ENCODE results near the gene PRDM8.

The PRDM8 gene

DNA sequence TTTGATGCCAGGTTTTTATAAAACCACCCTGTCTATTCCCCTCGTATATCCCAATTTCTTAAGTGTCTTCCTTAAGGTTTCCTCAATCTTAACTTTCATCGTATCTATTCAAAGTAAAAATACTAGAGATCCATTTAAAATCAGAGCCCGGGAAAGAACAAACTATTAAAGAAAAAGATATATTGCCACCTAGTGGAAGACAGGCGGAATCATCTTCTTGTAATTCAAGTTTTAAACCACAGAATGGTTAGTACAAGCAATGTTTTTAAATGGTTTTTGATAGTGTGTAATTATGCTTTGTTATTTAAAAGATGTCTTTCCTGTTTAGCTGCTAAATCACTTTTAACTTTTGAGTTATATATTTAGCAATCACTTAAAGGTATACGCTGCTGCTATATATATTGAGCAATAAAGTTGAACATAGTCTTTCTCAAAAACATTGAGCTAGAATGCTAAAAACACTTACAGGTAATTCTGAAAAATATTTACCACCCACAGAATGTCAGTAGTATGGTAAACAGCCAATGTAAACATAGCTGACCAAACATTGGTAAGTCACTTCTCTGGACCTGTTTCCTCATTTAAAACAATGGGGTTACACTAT is 18.2 kb downstream of the PRDM8 start:
- in situ Hi-C loops (cut with HindIII; ENCODE audit: low pct_ligation_motif_present, low pct_unique_long_range_greater_than_20kb, low sequenced_read_pairs): no loop called here
- DNase-seq: peak; percentile 41

DNA sequence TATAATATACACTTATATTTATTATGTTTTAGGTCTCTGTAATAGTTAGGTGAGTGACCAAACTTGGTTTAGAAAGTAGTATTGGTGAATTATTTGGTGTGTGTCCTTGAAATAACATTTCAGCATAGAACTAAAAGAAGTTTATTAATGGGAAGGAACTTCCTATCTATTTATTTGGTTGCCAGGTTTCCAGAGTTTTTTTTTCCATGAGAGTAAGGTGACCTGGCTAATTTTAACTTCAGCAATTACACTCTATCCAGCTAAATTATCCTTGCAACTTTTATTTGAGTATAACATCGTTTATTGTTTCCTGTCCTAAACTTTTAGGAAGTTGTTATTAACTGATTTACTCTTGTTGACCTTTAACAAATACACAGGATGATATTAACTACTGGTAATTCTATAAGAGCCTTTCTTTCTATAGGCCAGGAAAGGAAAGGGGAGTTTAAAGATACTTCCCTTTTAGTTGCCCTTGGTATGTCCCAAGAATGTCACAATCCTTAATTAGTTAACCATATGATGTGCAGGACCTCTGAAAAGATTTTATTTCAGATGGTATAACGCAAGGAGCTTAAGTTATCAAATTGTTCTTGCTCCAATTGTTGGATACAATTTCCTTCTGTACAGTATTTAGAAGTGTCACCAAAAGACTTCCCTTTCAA is 18.9 kb downstream of the PRDM8 start:
- DNase-seq: no peak
- in situ Hi-C loops (cut with HindIII; ENCODE audit: low pct_ligation_motif_present, low pct_unique_long_range_greater_than_20kb, low sequenced_read_pairs): no loop called here

- DNase-seq: no peak
- in situ Hi-C loops (cut with HindIII; ENCODE audit: low pct_ligation_motif_present, low pct_unique_long_range_greater_than_20kb, low sequenced_read_pairs): no loop called here
Measured at GRCh38 chr4:80219301-80220025, 22.2 kb downstream of the PRDM8 start.

GRCh38 chr4:80220711-80221110 is 23.4 kb downstream of the PRDM8 start:
- in situ Hi-C loops (cut with HindIII; ENCODE audit: low pct_ligation_motif_present, low pct_unique_long_range_greater_than_20kb, low sequenced_read_pairs): no loop called here
- DNase-seq: no peak

DNA sequence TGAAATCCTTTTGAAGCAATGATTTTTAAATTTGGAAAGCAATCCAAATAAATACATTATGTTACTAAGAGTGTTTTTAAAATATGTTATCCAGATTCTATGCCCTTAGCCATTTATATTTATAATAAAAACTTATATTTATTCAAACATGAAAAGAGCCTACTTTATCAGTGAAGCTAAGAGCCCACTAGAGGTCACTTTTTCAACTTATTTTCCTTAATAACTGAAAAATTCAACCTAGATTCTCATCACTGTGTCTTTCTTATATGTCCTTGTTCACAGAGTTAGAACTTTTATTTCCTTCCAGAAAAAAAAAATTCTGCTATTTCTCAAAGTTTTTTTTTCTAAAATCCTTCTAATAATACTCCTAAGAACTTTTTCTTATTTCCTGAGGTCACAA is 23.9 kb downstream of the PRDM8 start:
- in situ Hi-C loops (cut with HindIII; ENCODE audit: low pct_ligation_motif_present, low pct_unique_long_range_greater_than_20kb, low sequenced_read_pairs): no loop called here

DNA sequence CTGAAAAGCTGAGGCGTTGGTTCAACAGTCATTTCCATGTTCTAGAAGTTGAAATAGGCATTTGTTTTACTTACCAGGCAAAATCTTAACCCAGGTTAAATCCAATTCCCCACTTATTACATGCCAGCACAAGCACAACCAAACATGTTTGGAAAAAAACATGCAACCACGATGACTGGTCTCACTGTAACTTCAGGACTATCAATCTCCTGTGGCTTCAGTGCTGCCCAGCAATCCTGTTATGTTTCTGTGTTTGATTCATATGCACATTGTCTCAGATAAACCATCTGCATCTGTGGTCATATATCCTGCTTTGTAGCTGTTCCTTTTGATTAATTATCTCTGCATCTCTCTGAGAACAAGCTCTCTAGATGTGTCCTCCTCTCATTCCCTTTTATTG is 28.3 kb downstream of the PRDM8 start:
- in situ Hi-C loops (cut with HindIII; ENCODE audit: low pct_ligation_motif_present, low pct_unique_long_range_greater_than_20kb, low sequenced_read_pairs): no loop called here

More for the DNA sequence above, 23.9 kb downstream of the PRDM8 start:
- peak; percentile 47 for DNase-seq

DNA sequence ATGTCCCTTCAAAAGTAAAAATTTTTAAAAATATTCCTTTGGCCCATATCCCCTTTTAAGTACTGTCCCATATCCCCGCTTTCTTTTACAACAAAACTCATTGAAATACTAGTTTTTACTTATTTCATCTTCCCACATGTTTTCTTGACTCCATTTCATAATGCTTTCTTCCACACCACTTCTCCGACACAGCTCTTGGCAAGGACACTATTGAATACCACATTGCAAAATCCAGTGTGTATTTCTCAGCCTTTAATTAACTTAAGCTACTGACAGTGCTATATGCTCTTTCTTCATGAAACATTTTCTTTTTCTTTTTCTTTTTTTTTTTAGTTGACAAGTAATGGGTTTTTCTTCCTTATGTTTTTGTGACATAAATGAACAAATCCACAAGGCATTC is 28.8 kb downstream of the PRDM8 start:
- no peak for DNase-seq
- in situ Hi-C loops (cut with HindIII; ENCODE audit: low pct_ligation_motif_present, low pct_unique_long_range_greater_than_20kb, low sequenced_read_pairs): no loop called here

More for the DNA sequence above, 28.3 kb downstream of the PRDM8 start:
- DNase-seq: no peak

- no peak for DNase-seq
- in situ Hi-C loops (cut with HindIII; ENCODE audit: low pct_ligation_motif_present, low pct_unique_long_range_greater_than_20kb, low sequenced_read_pairs): no loop called here
Measured at GRCh38 chr4:80228460-80228859, 31.2 kb downstream of the PRDM8 start.

- in situ Hi-C loops (cut with HindIII; ENCODE audit: low pct_ligation_motif_present, low pct_unique_long_range_greater_than_20kb, low sequenced_read_pairs): no loop called here
- no peak for DNase-seq
Measured at GRCh38 chr4:80229128-80229527, 31.8 kb downstream of the PRDM8 start.

DNA sequence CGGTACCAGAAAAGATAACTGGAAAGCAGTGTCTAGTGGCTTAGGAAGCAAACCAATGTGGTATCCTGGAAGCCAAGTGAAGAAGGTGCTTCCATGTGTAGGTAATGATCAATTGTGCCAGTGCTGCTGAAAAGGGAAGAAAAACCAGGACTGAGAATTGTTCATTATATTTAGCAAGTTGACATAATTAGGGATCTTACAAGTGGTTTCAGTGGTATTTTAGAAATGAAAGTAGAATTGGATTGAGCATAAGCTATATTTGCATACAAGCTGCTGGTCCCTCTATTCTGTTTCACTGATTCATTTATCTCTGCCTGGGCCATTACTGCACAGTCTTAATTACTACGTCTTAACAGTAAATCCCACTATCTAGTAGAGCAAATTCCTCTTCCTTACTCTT is 32.3 kb downstream of the PRDM8 start:
- in situ Hi-C loops (cut with HindIII; ENCODE audit: low pct_ligation_motif_present, low pct_unique_long_range_greater_than_20kb, low sequenced_read_pairs): no loop called here

DNA sequence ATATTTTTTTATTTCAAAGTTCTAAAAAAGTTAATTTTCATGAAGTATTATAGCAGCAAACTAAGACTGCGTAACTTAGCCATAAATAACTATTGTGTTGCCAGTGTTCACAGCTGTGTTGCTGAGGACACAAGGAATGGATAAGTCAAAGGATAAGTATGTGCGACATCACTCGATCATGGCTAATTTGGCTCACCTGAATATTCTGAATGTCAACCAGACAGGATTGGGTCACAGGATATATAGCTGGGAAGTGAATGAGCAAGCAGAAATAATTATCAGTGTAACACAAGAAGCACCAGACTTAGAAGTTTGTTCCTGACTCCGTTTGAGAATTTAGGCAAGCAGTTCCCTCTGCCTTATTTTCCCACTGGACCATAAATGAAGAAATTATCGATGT is 33.9 kb downstream of the PRDM8 start:
- in situ Hi-C loops (cut with HindIII; ENCODE audit: low pct_ligation_motif_present, low pct_unique_long_range_greater_than_20kb, low sequenced_read_pairs): no loop called here

More for the DNA sequence above, 32.3 kb downstream of the PRDM8 start:
- no peak for DNase-seq

GRCh38 chr4:80232707-80233370 is 35.5 kb downstream of the PRDM8 start:
- in situ Hi-C loops (cut with HindIII; ENCODE audit: low pct_ligation_motif_present, low pct_unique_long_range_greater_than_20kb, low sequenced_read_pairs): no loop called here
- no peak for DNase-seq

More for the DNA sequence above, 33.9 kb downstream of the PRDM8 start:
- no peak for DNase-seq

GRCh38 chr4:80233390-80233789 is 36.1 kb downstream of the PRDM8 start:
- in situ Hi-C loops (cut with HindIII; ENCODE audit: low pct_ligation_motif_present, low pct_unique_long_range_greater_than_20kb, low sequenced_read_pairs): no loop called here
- no peak for DNase-seq

GRCh38 chr4:80235451-80235850 is 38.1 kb downstream of the PRDM8 start:
- in situ Hi-C loops (cut with HindIII; ENCODE audit: low pct_ligation_motif_present, low pct_unique_long_range_greater_than_20kb, low sequenced_read_pairs): no loop called here
- DNase-seq: peak; percentile 24

DNA sequence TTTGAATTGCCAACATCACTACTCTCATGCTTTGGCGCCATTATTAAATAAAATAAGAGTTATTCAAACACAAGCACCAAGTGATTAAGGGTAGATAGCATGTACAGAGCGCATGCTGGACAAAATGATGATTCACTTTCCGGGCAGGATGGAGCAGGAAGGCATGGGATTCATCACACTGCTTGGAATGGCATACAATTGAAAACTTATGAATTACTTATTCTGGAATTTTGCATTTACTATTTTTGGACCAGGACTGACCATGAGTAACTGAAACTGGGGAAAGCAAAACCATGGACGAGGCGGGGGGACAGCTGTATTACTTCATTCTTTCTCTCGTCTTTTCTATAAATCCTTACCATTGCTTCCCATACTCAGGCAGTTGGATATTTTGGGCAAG is 40.7 kb downstream of the PRDM8 start:
- in situ Hi-C loops (cut with HindIII; ENCODE audit: low pct_ligation_motif_present, low pct_unique_long_range_greater_than_20kb, low sequenced_read_pairs): no loop called here
- peak; percentile 65 for DNase-seq

- in situ Hi-C loops (cut with HindIII; ENCODE audit: low pct_ligation_motif_present, low pct_unique_long_range_greater_than_20kb, low sequenced_read_pairs): no loop called here
- no peak for DNase-seq
Measured at GRCh38 chr4:80239480-80240150, 42.3 kb downstream of the PRDM8 start.

- DNase-seq: no peak
- in situ Hi-C loops (cut with HindIII; ENCODE audit: low pct_ligation_motif_present, low pct_unique_long_range_greater_than_20kb, low sequenced_read_pairs): no loop called here
Measured at GRCh38 chr4:80240976-80241375, 43.7 kb downstream of the PRDM8 start.

DNA sequence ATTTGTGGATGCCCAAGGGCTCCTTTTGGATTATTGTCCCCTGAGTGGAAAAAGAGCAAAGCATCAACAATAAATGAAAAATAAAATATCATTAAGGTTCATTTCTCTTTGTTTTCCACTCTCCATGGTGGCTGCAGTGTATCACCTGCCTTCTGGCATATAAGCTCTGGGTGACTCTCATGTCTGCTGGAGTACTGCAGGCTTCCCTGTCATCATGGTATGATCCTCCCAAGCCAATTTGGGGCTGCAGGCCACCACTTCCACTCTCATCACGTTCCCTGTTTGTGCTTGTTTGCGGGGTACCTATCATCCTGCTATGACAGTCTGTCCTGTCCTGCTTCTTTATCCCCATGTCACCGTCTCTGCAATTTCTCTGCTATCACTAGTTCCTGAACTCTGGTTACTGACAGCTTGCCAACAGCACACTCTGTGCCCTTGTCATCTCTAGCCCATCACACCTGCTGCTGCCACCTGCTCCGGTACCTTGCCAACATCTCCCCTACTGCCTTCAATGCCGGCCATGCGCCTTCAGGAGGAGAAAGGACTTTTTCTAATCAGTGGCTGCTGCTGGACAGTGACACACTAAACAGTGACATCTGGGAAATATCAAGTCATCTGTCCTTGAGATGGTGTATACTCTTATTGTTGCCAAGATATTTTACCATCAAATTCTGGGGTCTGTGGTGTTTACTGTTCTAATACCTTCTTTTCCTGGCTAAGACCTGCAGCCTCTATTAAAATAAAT is 46.1 kb downstream of the PRDM8 start:
- in situ Hi-C loops (cut with HindIII; ENCODE audit: low pct_ligation_motif_present, low pct_unique_long_range_greater_than_20kb, low sequenced_read_pairs): no loop called here
- no peak for DNase-seq
